Right ventricle myocardium superior (tissue), 1 donor: ENCODE measurements around the gene DPCD. TPM values are rescaled to one million over a fixed set of nuclear protein-coding genes. Genes with fewer than 3 reads are reported as not detected.

ENCODE experiments used
- ATAC-seq: fragments of 200-7000 bp; cut with Tn5 transposase; one replicate; pipeline ENCODE4 v1.9.1; 2020; ENCODE audit warnings: mild to moderate bottlenecking; ENCODE audit not compliant: poor library complexity
- DNase-seq: peaks from one replicate; pipeline ENCODE4 v3.0.0-alpha.2; 2020
- intact Hi-C: fragments of 100-400 bp; cut with DNase I; formaldehyde crosslinking; loops from one replicate; pipeline ENCODE4 v1.11.2; 2022
- total RNA-seq: library from RNA; stranded (reverse); fragmentation: NEBNext Ultra II Directional; extraction: Animal tissue kit (Norgen Biotek cat#: 25700); gene quantifications from one replicate; pipeline ENCODE4 v1.2.1, GENCODE V29; 2021
- donor health status: DM: no; HTN: yes; CAD: no; lungs with severe emphysema.

DPCD gene
- total RNA-seq, 1 donor from 2014 or later, result 22.7 TPM

GRCh38 chr10:101565936-101566332 lies 22.2 kb upstream of the DPCD start:
- peak; percentile 37 for DNase-seq
- intact Hi-C loops, result loop anchor here (5.0 to 10.0 kb wide), 2 partner anchors 281 to 354 kb away; no protein-coding TSS in a partner anchor
- ATAC-seq, result no peak

DNA sequence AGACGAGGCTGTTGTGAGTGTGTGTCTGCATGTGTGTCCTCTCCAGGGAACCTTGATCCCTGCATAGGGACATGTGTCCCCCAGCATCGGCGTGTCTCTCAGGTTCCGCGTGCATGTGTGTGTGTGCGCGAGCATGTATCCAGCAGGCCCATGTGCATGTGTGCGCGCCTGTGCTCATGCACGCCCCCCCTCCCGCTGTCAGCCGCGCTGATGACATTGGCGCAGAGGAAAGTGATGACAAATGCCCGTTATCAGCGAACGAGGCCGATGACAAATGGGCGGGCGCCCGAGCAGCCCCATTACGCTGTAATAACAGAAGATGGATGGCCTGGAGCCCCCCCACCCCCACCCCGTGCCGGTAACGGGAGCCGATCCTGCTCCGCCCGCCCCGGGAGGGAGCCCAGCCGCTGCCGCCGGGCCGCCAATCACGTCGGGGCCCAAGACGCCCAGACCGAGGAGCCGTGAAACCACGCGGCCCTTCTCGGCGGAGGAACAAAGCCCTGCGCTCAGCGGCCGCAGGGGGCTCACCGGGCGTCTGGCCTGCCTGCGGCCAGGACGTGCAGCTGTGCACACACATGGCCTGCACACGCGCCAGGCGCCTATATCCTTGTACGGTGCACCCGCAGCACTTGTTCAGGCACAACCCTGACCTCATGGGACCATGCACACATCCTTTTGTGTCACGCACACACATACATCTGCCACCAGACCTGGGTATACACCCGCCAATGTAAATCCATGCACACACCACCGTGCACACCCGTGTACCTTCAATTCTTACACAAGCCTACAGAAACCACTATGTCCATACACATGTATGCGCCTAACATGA lies 21.6 kb upstream of the DPCD start:
- ATAC-seq, result no peak
- DNase-seq, result peak; percentile 43
- intact Hi-C loops, result loop anchor here (5.0 to 10.0 kb wide), 2 partner anchors 282 to 354 kb away; no protein-coding TSS in a partner anchor

- intact Hi-C loops, result loop anchor here (5.0 to 10.0 kb wide), 2 partner anchors 283 to 355 kb away; no protein-coding TSS in a partner anchor
- ATAC-seq (no peak), DNase-seq (peak; percentile 21)
Observed at GRCh38 chr10:101567165-101568006, 20.7 kb upstream of the DPCD start.

DNA sequence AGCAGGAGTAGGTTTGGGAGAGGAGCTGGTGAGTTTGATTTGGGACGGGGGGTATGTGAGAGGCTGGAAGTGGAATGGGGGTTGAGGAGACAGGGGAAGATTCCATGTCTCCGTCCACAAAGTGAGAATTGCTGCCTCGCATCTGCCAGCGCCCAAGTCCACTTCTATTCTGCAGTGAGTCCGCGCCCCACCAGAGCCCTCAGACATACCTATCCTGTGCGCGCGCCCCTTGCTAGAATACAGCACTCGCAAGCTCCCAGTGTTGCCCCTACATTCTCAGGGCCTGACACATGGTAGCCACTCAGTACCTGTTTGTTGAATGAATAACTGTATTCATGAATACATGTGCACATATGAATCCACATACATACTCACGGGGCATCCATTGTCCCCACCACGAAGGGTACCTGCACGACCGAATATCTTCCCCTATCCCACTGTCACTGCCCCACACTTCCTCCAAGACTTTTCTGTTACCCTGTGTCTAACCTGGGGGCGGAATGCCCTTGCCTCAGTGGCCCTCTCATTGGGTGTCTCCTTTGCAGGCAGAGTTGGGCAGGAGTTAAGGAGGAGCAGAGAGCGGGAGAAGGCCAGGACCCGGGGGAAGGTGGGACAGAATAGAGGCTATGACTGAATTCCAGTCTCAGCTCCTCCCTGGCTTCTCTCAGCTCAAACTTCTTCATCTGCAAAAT lies 19.9 kb upstream of the DPCD start:
- intact Hi-C loops, result loop anchor here (5.0 to 10.0 kb wide), 2 partner anchors 283 to 356 kb away; no protein-coding TSS in a partner anchor
- DNase-seq (no peak), ATAC-seq (no peak)

DNA sequence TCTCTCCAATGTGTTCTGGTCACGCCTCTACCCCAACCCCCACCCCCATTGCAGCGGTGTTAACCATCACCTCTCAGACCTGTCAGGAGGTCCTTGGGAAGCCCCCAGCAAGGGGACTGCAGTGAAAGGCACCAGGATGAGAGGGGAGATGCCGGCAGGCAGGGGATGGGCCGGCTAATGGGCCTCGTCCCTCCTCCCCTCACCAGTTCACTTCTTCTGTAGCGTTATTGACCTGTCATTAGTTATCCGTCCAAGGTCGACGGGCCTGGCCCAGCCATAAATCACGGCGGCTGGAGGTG lies 18.8 kb upstream of the DPCD start:
- ATAC-seq, result no peak
- intact Hi-C loops, result loop anchor here (5.0 to 10.0 kb wide), 2 partner anchors 284 to 357 kb away; no protein-coding TSS in a partner anchor
- DNase-seq, result no peak

DNA sequence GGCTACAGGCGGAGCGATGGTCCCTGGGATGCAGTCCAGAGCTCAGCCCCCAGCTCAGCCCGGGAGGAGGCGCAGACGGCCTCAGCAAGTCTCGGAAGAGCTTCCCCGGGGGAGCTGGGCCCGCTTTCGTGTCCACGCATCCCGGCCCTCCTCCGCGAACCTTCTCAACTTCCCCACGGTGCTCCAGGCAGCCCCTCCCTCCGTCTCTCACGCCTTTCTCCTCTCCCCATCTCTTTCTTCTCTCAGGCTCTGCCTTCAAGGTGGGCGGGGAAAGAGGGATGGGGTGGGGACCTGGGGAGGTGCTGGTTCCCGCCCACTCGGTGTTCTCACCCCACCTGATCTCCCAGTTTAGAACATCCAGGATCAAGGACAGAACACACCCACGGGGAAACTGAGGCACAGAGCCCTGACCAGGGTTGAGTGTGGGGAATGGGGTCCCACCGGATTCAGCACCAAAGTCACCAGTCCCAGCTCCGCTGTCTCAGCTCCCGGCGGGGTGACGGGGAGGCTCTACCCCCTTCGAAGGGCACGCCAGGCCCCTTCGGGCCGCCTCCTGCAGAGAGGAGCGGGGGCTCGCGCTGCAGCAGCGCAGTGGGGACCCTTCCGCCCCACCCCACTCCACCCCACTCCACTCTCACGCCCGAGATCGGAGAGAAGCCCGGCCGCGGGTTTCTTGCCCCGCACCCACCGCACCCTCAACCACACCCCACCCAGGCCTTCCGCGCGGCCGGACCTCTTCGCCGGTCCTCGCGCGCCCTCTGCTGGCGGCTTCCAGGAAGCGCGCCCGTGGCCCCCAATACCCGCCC lies 18.3 kb upstream of the DPCD start:
- ATAC-seq (peak; percentile 97), DNase-seq (peak; percentile 89)
- intact Hi-C loops, result loop anchor here (5.0 to 10.0 kb wide), 2 partner anchors 285 to 358 kb away; no protein-coding TSS in a partner anchor

DNA sequence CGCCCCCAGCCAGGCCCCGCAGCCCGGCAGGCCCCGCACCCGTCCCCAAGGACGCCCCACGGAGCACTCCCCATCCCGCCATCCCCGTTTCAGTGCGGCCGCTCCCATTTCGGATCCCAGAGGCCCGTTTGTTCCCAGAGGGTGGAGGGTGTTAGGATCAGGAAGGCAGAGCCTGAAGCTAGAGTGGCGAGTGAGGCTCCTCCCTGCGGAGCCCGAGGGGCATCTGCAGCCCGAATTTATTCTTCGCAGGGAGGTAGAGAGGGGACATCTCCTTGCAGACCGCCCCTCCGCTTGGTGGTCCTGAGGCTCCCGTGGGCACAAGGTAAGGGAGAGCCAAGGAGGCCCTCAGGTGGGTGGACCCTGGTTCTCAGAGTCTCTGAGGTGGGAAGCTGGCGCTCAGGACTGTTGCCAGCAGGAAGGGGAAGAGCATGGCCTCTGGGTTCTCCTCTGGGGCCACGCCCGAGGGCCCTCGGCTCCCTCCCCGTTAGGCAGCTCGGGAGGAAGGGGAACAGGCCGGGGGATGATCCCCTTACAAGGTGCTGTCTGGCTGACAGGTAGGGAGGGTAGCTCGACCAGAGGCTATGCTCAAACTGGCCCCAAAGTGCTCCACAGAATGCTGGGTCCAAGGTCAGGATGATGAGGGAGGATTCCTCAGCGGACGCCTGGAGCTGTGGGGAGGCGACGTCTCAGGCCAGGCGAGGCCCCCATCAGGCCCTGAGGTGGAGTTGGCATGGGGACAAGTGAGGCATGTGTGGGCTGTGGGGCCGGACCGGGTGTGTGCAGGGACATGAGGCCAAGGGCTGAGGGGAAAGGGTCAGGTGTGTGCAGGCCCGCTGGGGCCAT lies 17.5 kb upstream of the DPCD start:
- intact Hi-C loops, result no loop called here
- DNase-seq (peak; percentile 47), ATAC-seq (peak; percentile 35)

GRCh38 chr10:101571271-101571925 lies 16.7 kb upstream of the DPCD start:
- no peak for DNase-seq
- intact Hi-C loops, result no loop called here
- no peak for ATAC-seq

- DNase-seq (peak; percentile 1), ATAC-seq (no peak)
- intact Hi-C loops, result no loop called here
Observed at GRCh38 chr10:101572126-101572525, 16.0 kb upstream of the DPCD start.

DNA sequence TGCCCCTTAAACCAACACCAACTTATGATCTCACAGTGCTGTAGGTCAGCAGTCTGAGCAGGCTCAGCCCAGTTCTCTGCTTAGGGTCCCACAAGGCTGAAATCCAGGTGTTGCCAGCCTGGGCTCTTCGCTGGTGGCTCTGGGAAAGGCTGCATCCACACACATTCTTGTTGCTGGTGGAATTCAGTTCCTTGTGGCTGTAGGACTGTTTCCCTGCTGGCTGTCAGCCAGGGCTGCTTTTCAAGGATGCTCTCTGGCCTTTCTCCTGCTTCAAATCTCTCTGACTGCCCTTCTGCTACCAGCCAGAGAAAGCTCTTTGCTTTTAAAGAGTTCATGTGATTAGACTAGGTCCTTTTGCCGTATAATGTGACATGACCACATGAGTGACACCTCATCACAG lies 15.3 kb upstream of the DPCD start:
- DNase-seq (peak; percentile 26), ATAC-seq (no peak)
- intact Hi-C loops, result no loop called here

- intact Hi-C loops, result no loop called here
- DNase-seq (no peak), ATAC-seq (no peak)
Observed at GRCh38 chr10:101573885-101574753, 14.0 kb upstream of the DPCD start.

- DNase-seq, result no peak
- no peak for ATAC-seq
- intact Hi-C loops, result no loop called here
Observed at GRCh38 chr10:101575091-101575490, 13.0 kb upstream of the DPCD start.

DNA sequence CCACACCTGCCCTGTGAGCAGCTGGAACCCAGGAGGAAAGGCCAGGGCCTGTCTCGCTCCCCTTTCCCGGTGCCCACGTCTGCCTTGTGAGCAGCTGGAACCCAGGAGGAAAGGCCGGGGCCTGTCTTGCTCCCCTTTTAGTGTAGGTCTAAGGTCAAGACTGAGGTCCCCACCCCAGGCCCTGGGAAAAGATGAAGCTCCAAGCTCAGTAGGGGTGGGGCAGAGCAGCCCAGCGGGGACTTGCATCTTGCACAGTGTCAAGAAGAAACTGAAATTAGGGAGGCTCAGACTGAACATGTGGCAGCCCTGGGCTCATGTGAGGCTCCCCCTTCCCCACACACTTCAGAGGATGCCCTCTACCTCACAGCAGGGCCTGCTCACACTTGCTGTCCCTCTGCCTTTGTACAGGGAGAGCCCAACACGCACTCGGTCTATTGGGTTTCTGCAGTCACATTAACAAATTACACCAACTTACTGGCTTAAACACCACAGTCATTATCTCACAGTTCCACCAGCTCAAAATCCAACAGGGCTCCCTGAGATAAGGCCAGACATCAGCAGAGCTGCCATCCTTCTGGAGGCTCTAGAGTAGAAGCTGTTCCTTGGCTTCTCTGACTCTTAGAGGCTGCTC lies 12.4 kb upstream of the DPCD start:
- ATAC-seq (no peak), DNase-seq (no peak)
- intact Hi-C loops, result no loop called here

DNA sequence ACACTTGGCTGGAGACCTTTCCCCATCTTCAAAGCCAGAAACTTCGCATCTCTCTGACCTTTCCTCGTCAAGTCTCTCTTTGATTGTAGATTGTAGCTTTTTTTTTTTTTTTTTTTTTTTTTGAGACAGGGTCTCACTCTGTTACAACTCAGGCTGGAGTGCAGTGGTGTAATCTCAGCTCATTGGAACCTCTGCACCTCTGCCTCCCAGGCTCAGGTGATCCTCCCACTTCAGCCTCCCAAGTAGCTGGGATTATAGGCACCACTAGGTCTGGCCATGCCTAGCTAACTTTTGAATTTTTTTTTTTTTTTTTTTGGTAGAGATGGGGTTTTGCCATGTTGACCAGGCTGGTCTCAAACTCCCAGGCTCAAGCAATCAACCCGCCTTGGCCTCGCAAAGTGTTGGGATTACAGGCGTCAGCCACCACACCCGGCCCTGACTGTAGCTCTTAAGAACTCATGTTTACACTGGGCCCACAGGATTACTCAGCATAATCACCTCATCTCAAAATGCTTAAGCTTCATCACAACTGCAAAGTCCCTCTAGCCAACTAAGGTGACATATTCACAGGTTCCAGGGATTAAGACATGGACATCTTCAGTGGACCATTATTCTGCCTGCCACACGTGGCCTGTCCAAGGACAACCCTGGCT lies 11.8 kb upstream of the DPCD start:
- ATAC-seq (no peak), DNase-seq (peak; percentile 13)
- intact Hi-C loops, result no loop called here
